GM12878 (cell line): ENCODE data around the gene DIAPH2. TPM values are rescaled to one million over a fixed set of nuclear protein-coding genes. Genes with fewer than 3 reads are reported as not detected.

Source experiments
- ATAC-seq: fragments of 200-7000 bp; cut with Tn5 transposase; 3 replicates; pipeline ENCODE4 v1.9.1; 2020; ENCODE audit warnings: mild to moderate bottlenecking, moderate library complexity
- BruUV-seq: library from RNA; stranded (reverse); fragments of 400-500 nt; replicated peaks from 2 replicates; lab custom pipeline; 2021; lab: Mats Ljungman, UMichigan
- CTCF ChIA-PET: fragments of 300-600 bp; sonication (Branson Sonifier 250); formaldehyde crosslinking; extraction: SDS; loops from one replicate; lab custom pipeline; 2021; ENCODE audit warnings: inconsistent platforms; lab: Yijun Ruan, JAX
- POLR2A ChIA-PET: fragments of 350-600 bp; formaldehyde crosslinking; extraction: SDS; loops from one replicate; lab custom pipeline; 2021; ENCODE audit warnings: inconsistent platforms; lab: Charles Lee
- RAD21 ChIA-PET: fragments of 300-600 bp; sonication (Branson Sonifier 250); formaldehyde crosslinking; loops from one replicate; lab custom pipeline; 2023; ENCODE audit warnings: antibody characterized with exemption; ENCODE audit not compliant: unreplicated experiment; lab: Charles Lee
- SMC1A ChIA-PET: fragments of 300-600 bp; sonication (Branson Sonifier 250); formaldehyde crosslinking; loops from one replicate; lab custom pipeline; 2023; ENCODE audit not compliant: unreplicated experiment, uncharacterized antibody; lab: Charles Lee
- DNase-seq: peaks from one replicate; pipeline ENCODE4 v3.0.0-alpha.2; 2011; ENCODE audit warnings: low read depth, low spot score
- FAIRE-seq: peaks from 3 replicates; lab custom pipeline; 2011; peaks lifted over from hg19 to GRCh38; lab: Jason Lieb, UNC
- H2AFZ ChIP-seq: 2 replicates; pipeline ENCODE4 v1.6.0; 2011; ENCODE audit warnings: low read depth, low read length, control low read depth; ENCODE audit not compliant: control insufficient read depth
- H3K27ac ChIP-seq: 2 replicates; pipeline ENCODE4 v1.5.1; 2011; ENCODE audit warnings: control low read depth; ENCODE audit not compliant: control insufficient read depth, insufficient read depth
- H3K27me3 ChIP-seq, 2 experiments: replicated peaks in 1 of 2; 2 replicates each; pipeline versions ENCODE4 v1.6.0 to v1.6.1; 2011; ENCODE audit warnings: low read length in 1 of 2; ENCODE audit not compliant: control insufficient read depth in 2 of 2, insufficient read depth in 2 of 2
- H3K36me3 ChIP-seq, 2 experiments: 2 replicates each; pipeline ENCODE4 v1.5.1; 2011; ENCODE audit warnings: low read length in 1 of 2; ENCODE audit not compliant: control insufficient read depth in 2 of 2, insufficient read depth in 2 of 2
- H3K4me1 ChIP-seq: 2 replicates; pipeline ENCODE4 v1.6.1; 2011; ENCODE audit warnings: mild to moderate bottlenecking, low read length, moderate library complexity, mixed read lengths; ENCODE audit not compliant: control insufficient read depth, insufficient read depth
- H3K4me2 ChIP-seq: 2 replicates; pipeline ENCODE4 v1.6.0; 2011; ENCODE audit warnings: control low read depth; ENCODE audit not compliant: control insufficient read depth, insufficient read depth
- H3K4me3 ChIP-seq: fragments of 200-600 bp; sonication (generic); 2 replicates; pipeline ENCODE4 v1.5.1; 2016
- H3K79me2 ChIP-seq: 2 replicates; pipeline ENCODE4 v1.6.0; 2011; ENCODE audit warnings: low read length; ENCODE audit not compliant: control insufficient read depth, insufficient read depth
- H3K9ac ChIP-seq: 2 replicates; pipeline ENCODE4 v1.8.0; 2011; ENCODE audit warnings: low read length, control low read depth, mixed read lengths; ENCODE audit not compliant: control insufficient read depth, insufficient read depth
- H3K9me3 ChIP-seq: replicated peaks from 3 replicates; pipeline ENCODE4 v1.5.1; 2011; ENCODE audit warnings: mild to moderate bottlenecking, low read length; ENCODE audit not compliant: control insufficient read depth, insufficient read depth
- H4K20me1 ChIP-seq: 2 replicates; pipeline ENCODE4 v1.6.0; 2011; ENCODE audit not compliant: control insufficient read depth, insufficient read depth
- CBFB ChIP-seq: IDR thresholded peaks from 2 replicates; pipeline ENCODE4 v1.6.1; 2016; ENCODE audit warnings: antibody characterized with exemption, low read depth
- CBX3 ChIP-seq: fragments of 200-600 bp; sonication (generic); IDR thresholded peaks from 2 replicates; pipeline ENCODE4 v1.6.1; 2016; ENCODE audit warnings: low read depth, borderline replicate concordance
- CBX5 ChIP-seq: sonication (generic); IDR thresholded peaks from 2 replicates; pipeline ENCODE4 v1.6.1; 2016; ENCODE audit warnings: low read depth, moderate library complexity, mild to moderate bottlenecking, inconsistent platforms
- DPF2 ChIP-seq: fragments of 450-650 bp; IDR thresholded peaks from 2 replicates; pipeline ENCODE4 v1.6.1; 2017; ENCODE audit warnings: mild to moderate bottlenecking
- E2F8 ChIP-seq: fragments of 450-650 bp; IDR thresholded peaks from 2 replicates; pipeline ENCODE4 v1.6.1; 2018; ENCODE audit warnings: mild to moderate bottlenecking, low read depth, moderate library complexity; ENCODE audit not compliant: partially characterized antibody
- EGR1 ChIP-seq, 2 experiments: IDR thresholded peaks; 1 replicate in 1 of 2; 2 replicates in 1 of 2; pipeline ENCODE4 v1.6.1; 2011 to 2012; ENCODE audit warnings: low read depth in 2 of 2, low read length in 2 of 2, borderline replicate concordance in 1 of 2, mild to moderate bottlenecking in 1 of 2, moderate library complexity in 1 of 2
- FOXK2 ChIP-seq: fragments of 450-650 bp; IDR thresholded peaks from 2 replicates; pipeline ENCODE4 v1.6.1; 2017; ENCODE audit warnings: mild to moderate bottlenecking, moderate library complexity
- IKZF2 ChIP-seq, 2 experiments: fragments of 450-650 bp; IDR thresholded peaks; 2 replicates each; pipeline ENCODE4 v1.6.1; 2017; ENCODE audit warnings: mild to moderate bottlenecking in 2 of 2, moderate library complexity in 2 of 2
- MEF2A ChIP-seq: IDR thresholded peaks from 2 replicates; pipeline ENCODE4 v1.6.1; 2011; ENCODE audit warnings: low read depth, mild to moderate bottlenecking, low read length, moderate library complexity; ENCODE audit not compliant: insufficient read depth
- MTA3 ChIP-seq: IDR thresholded peaks from 2 replicates; pipeline ENCODE4 v1.6.1; 2012; ENCODE audit warnings: low read length, inconsistent platforms, borderline replicate concordance
- NFYB ChIP-seq: IDR thresholded peaks from 2 replicates; pipeline ENCODE4 v1.6.1; 2011; ENCODE audit warnings: low read depth, mild to moderate bottlenecking, low read length, improper control_type of control experiment, moderate library complexity; ENCODE audit not compliant: insufficient read depth
- RAD51 ChIP-seq: fragments of 450-650 bp; IDR thresholded peaks from 2 replicates; pipeline ENCODE4 v1.6.1; 2016; ENCODE audit warnings: moderate library complexity, mild to moderate bottlenecking, inconsistent platforms
- SREBF1 ChIP-seq: IDR thresholded peaks from 2 replicates; pipeline ENCODE4 v1.6.1; 2012; ENCODE audit warnings: mild to moderate bottlenecking, low read length
- ZNF622 ChIP-seq: fragments of 450-650 bp; IDR thresholded peaks from 2 replicates; pipeline ENCODE4 v1.6.1; 2017; ENCODE audit warnings: mild to moderate bottlenecking, inconsistent platforms
- in situ Hi-C: fragments of 300-500 bp; cut with MboI; formaldehyde crosslinking; loops from 9 replicates; pipeline ENCODE4 v1.14.3; 2018; ENCODE audit warnings: mixed read lengths
- intact Hi-C: fragments of 100-400 bp; cut with micrococcal nuclease; formaldehyde crosslinking; loops from one replicate; pipeline ENCODE4 v1.14.2; 2022; ENCODE audit not compliant: unreplicated experiment
- polyA plus RNA-seq, 11 experiments: library from polyadenylated mRNA; depleted of rRNA in 4 of 11; unstranded in 6 of 11; stranded (reverse) in 5 of 11; fragments of >200 nt; fragmentation: Nextera tagmentation in 4 of 11; fragmentation: Illumina TruSeq in 1 of 11; extraction: Ambion mirVana in 4 of 11; extraction: Trizol in 1 of 11; gene quantifications; 1 replicate in 1 of 11; 2 replicates in 10 of 11; pipeline versions ENCODE4 v1.2.1 to v1.2.3, GENCODE V29; 2011 to 2016; ENCODE audit warnings: inconsistent platforms in 2 of 11, missing spikeins in 2 of 11, low read depth in 1 of 11
- total RNA-seq, 4 experiments: library from RNA; depleted of rRNA in 3 of 4; stranded (reverse); fragments of >200 nt in 3 of 4; fragmentation: Illumina TruSeq in 1 of 4; extraction: Trizol in 1 of 4; gene quantifications; 2 replicates each; pipeline versions ENCODE4 v1.2.1 to v1.2.3, GENCODE V29; 2013 to 2021
- TF ChIP-seq, protein P1 (sequence below): IDR thresholded peaks from 2 replicates; pipeline ENCODE4 v1.6.1; 2012; ENCODE audit warnings: low read depth, low read length, improper control_type of control experiment
- TF ChIP-seq, protein P2 (sequence below): fragments of 450-650 bp; formaldehyde crosslinking; IDR thresholded peaks from 2 replicates; pipeline ENCODE4 v1.4.0; 2022; ENCODE audit warnings: mild to moderate bottlenecking, moderate library complexity
- TF ChIP-seq, protein P3 (sequence below): IDR thresholded peaks from 2 replicates; pipeline ENCODE4 v1.6.1; 2012; ENCODE audit warnings: low read depth, low read length, improper control_type of control experiment

DIAPH2 gene
- total and polyA plus RNA-seq, 10 of the 15 experiments (the other 5 are each of a cell fraction or from before 2014, with no cell fraction given), result 2.2 to 16.6 (median 8.8) TPM

GRCh38 chrX:97402333-97402732 lies 717.7 kb downstream of the DIAPH2 start (continued):
- TF ChIP-seq, protein P1, sequence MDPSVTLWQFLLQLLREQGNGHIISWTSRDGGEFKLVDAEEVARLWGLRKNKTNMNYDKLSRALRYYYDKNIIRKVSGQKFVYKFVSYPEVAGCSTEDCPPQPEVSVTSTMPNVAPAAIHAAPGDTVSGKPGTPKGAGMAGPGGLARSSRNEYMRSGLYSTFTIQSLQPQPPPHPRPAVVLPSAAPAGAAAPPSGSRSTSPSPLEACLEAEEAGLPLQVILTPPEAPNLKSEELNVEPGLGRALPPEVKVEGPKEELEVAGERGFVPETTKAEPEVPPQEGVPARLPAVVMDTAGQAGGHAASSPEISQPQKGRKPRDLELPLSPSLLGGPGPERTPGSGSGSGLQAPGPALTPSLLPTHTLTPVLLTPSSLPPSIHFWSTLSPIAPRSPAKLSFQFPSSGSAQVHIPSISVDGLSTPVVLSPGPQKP, result no peak
- TF ChIP-seq, all 136 proteins: peak for 0

DNA sequence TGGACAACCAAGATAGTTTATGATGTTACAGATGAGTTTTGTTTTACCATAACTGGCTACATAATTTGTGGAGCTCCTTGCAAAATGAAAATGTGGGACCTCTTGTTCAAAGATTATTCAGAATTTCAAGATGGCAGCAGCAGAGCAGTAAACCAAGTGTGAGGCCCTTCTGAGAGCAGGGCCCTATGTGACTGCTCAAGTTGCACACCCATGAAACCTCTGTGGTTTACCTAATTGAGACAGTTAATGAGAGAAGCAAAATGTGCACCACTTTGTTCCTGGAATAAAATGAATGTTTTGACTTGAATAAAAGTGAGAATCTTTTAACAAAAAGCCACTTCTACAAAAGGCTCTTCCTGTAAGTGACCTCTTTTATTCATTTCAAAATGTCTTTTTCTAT lies 718.3 kb downstream of the DIAPH2 start:
- BruUV-seq, result no TSS peak
- RAD21 ChIA-PET, result interaction anchor here (0.5 kb wide), 1 partner anchor 204 kb away, joined by 4 read pairs; no protein-coding TSS in a partner anchor
- SMC1A ChIA-PET, result interaction anchor here (0.7 to 1.1 kb wide), 2 partner anchors 12 to 299 kb away, joined by 3 to 4 read pairs; no protein-coding TSS in a partner anchor
- POLR2A ChIA-PET, result no interaction called here
- Histone ChIP-seq H2AFZ (no peak overlapping the region), H3K4me2 (no peak overlapping the region), H3K27ac (no peak overlapping the region), H3K9ac (no peak overlapping the region), H3K27me3 (no peaks in the 10 kb centered on the region), H3K36me3 (no peaks in the 10 kb centered on the region), H3K79me2 (no peaks in the 10 kb centered on the region), H3K4me1 (peaks cover 23% of the 10 kb centered on the region), H3K4me3 (no peak overlapping the region), H4K20me1 (no peaks in the 10 kb centered on the region), H3K9me3 (no peaks in the 10 kb centered on the region)
- CTCF ChIA-PET, result no interaction called here
- DNase-seq (no peak), ATAC-seq (peak; percentile 22), FAIRE-seq (no peak)
- intact Hi-C loops, result no loop called here
- in situ Hi-C loops, result no loop called here
- TF ChIP-seq E2F8 (no peak), FOXK2 (no peak), RAD51 (no peak), SREBF1 (no peak), ZNF622 (no peak), EGR1 (IDR thresholded peaks at IDR 0.05; ENCODE audit: borderline replicate concordance in 1 of 2, low read depth in 2 of 2, low read length in 2 of 2) (no peak), MTA3 (no peak), CBX3 (no peak), DPF2 (no peak), IKZF2 (IDR thresholded peaks at IDR 0.05) (no peak), NFYB (no peak), CBFB (no peak), MEF2A (no peak), CBX5 (no peak)
- TF ChIP-seq, protein P2, sequence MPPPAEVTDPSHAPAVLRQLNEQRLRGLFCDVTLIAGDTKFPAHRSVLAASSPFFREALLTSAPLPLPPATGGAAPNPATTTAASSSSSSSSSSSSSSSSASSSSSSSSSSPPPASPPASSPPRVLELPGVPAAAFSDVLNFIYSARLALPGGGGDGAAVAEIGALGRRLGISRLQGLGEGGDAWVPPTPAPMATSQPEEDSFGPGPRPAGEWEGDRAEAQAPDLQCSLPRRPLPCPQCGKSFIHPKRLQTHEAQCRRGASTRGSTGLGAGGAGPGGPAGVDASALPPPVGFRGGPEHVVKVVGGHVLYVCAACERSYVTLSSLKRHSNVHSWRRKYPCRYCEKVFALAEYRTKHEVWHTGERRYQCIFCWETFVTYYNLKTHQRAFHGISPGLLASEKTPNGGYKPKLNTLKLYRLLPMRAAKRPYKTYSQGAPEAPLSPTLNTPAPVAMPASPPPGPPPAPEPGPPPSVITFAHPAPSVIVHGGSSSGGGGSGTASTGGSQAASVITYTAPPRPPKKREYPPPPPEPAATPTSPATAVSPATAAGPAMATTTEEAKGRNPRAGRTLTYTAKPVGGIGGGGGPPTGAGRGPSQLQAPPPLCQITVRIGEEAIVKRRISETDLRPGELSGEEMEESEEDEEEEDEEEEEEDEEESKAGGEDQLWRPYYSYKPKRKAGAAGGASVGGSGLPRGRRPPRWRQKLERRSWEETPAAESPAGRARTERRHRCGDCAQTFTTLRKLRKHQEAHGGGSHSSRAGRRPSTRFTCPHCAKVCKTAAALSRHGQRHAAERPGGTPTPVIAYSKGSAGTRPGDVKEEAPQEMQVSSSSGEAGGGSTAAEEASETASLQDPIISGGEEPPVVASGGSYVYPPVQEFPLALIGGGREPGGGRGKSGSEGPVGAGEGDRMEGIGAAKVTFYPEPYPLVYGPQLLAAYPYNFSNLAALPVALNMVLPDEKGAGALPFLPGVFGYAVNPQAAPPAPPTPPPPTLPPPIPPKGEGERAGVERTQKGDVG (CRISPR knock-in tag), result no peak
- TF ChIP-seq, protein P3, sequence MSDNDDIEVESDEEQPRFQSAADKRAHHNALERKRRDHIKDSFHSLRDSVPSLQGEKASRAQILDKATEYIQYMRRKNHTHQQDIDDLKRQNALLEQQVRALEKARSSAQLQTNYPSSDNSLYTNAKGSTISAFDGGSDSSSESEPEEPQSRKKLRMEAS, result no peak
